ENCODE data around the gene AGPS.
"Not testable (repeated sequence)": the region's sequence is repeated elsewhere in the genome, so short reads cannot be mapped to it uniquely, and the experiment has no call there.

DNA sequence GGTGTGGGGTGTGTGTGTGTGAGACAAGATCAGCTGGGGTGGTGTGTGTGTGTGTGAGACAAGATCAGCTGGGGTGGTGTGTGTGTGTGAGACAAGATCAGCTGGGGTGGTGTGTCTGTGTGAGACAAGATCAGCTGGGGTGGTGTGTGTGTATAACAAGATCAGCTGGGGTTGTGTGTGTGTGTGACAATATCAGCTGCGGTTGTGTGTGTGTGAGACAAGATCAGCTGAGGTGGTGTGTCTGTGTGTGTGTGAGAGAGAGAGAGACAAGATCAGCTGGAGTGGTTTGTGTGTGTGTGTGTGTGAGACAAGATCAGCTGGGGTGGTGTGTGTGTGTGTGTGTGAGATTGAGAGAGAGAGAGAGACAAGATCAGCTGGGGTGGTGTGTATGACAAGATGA is 41.9 kb upstream of the AGPS start:
- not testable (repeated sequence) for TF ChIP-seq EZH2 (IDR thresholded peaks at IDR 0.05; ENCODE audit: insufficient read depth, poor library complexity, severe bottlenecking); EZH2phosphoT487 (IDR thresholded peaks at IDR 0.05; ENCODE audit: insufficient read depth, low read depth)

All from GM23248 (cell line).